Neural progenitor cell (in vitro differentiated cells): Measurements from ENCODE around the gene GINS2.

Experiments used
- EZH2 ChIP-seq: fragments of 200-600 bp; sonication (generic); IDR thresholded peaks from 2 replicates; pipeline ENCODE4 v1.6.1; 2017; ENCODE audit warnings: antibody characterized with exemption, mild to moderate bottlenecking, moderate library complexity
- EZH2phosphoT487 ChIP-seq: fragments of 200-600 bp; sonication (generic); IDR thresholded peaks from 2 replicates; pipeline ENCODE4 v1.6.1; 2017; ENCODE audit warnings: antibody characterized with exemption
- TF ChIP-seq, protein P1 (sequence below): fragments of 200-600 bp; sonication (generic); IDR thresholded peaks from 2 replicates; pipeline ENCODE4 v1.5.1; 2017; ENCODE audit warnings: antibody characterized with exemption, mild to moderate bottlenecking

DNA sequence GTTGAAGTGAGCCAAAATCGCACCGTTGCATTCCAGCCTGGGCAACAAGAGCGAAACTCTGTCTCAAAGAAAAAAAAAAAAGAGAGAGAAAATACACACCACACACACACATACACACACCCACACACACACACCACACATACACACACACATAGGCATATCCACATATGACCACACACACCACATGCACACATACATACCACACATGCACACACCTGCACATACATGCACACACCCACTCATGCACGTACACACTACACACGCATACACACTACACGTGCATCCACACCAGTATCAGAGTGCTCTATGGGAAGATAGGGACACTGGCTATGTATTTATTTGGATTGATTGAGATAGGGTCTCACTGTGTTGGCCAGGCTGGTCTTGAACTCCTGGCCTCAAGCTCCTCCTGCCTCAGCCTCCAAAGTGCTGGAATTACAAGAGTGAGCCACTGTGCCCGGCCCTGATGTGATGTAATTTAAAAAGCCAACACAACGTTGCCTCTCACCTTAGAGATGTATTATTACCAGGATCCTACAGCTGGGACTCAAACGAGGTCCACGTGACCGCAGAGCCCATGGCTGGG lies 17.8 kb upstream of the GINS2 start:
- TF ChIP-seq, protein P1, sequence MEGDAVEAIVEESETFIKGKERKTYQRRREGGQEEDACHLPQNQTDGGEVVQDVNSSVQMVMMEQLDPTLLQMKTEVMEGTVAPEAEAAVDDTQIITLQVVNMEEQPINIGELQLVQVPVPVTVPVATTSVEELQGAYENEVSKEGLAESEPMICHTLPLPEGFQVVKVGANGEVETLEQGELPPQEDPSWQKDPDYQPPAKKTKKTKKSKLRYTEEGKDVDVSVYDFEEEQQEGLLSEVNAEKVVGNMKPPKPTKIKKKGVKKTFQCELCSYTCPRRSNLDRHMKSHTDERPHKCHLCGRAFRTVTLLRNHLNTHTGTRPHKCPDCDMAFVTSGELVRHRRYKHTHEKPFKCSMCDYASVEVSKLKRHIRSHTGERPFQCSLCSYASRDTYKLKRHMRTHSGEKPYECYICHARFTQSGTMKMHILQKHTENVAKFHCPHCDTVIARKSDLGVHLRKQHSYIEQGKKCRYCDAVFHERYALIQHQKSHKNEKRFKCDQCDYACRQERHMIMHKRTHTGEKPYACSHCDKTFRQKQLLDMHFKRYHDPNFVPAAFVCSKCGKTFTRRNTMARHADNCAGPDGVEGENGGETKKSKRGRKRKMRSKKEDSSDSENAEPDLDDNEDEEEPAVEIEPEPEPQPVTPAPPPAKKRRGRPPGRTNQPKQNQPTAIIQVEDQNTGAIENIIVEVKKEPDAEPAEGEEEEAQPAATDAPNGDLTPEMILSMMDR = no peak
- no peak for TF ChIP-seq EZH2phosphoT487
- no peak for TF ChIP-seq EZH2
